Stimulated activated CD4-positive, alpha-beta T cell treated with anti-CD3 and anti-CD28 coated beads, Interleukin-1b, Interleukin-23, amount 100 ng/mL, for 1 hour (primary cell): ENCODE data around the gene PCSK9.

Experiments used
- DNase-seq, 2 donors: peaks; one replicate each; pipeline ENCODE4 v3.0.0-alpha.2; 2020; ENCODE audit warnings: low read depth in 2 of 2

The PCSK9 gene

GRCh38 chr1:55044617-55045397 is 5.5 kb downstream of the PCSK9 start:
- DNase-seq: no peak

- DNase-seq: no peak
Measured at GRCh38 chr1:55045430-55045829, 6.1 kb downstream of the PCSK9 start.

DNA sequence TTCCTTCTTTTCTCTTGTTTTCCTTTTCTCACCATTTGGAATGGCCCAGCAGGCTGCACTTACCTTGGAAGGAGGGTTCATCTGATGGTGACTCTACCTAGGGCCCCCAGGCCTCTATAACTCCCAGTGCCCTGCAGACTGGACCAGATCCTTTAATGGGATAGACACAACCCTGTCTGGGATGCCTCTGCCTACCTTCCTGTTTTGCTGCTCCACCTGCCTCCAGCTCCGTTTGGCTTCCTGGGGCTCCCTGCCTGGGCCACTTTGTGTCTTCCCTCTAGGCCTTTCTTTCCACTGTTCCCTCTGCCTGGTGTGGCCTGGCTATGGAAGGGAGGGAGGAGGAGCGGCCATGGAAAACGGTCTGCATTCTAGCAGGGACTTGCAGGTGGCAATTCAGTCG is 7.5 kb downstream of the PCSK9 start:
- no peak for DNase-seq

DNA sequence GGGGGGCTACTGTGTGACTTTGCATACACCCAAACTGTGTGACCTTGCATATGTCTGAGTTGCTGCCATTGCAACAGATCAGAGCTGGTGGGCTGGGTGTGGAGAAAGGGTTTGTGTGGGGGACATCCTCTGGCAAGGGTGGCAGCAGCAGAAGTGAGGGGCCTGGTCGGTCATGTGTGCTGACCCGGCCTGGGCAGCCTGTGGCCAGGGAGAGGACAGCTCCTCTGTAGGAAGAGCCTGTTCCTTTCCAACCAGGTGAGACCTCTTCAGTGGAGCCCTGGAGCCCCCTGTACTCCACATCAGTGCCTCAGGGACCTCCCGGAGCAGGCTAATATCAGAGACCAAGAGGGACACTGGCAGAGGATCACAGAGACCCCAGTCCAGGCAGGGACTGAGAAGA is 8.3 kb downstream of the PCSK9 start:
- DNase-seq: no peak

DNA sequence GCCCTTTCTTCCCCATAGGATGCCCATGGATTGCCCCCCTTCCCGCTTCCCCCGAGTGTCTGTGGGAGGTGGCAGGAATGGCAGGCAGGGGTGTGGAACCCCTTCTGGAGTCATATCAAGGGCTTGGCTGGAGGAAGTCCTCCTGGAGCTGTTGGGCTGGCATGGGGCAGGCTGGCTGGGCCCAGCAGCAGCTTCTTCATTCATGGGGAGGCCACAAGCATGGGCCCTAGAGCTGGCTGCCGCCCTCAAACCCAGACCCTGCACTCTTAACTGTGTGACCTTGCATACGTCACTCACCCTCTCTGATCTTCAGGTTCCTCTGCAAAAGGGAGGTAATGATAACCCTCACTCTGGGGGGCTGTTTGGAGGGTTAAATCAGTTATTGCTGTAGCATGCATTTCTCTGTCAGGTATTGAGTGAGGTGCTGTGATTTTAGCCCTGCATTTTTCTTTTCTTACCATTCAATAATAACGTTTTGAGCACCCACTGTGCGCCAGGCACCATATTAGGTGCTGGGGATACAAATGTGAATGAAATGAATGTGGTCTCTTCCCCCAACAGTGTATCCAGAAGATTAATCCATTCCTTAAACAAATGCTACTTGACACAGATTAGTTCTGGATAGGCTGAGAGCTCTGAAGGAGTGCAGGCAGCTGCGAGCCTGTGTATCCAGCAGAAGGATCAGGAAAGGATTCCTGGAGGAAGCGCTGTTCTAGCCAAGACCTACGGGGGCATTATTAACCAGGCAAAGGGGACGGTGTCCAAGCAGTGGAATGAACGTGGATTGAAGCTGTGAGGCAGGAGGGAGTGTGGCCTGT is 9.3 kb downstream of the PCSK9 start:
- no peak for DNase-seq

DNA sequence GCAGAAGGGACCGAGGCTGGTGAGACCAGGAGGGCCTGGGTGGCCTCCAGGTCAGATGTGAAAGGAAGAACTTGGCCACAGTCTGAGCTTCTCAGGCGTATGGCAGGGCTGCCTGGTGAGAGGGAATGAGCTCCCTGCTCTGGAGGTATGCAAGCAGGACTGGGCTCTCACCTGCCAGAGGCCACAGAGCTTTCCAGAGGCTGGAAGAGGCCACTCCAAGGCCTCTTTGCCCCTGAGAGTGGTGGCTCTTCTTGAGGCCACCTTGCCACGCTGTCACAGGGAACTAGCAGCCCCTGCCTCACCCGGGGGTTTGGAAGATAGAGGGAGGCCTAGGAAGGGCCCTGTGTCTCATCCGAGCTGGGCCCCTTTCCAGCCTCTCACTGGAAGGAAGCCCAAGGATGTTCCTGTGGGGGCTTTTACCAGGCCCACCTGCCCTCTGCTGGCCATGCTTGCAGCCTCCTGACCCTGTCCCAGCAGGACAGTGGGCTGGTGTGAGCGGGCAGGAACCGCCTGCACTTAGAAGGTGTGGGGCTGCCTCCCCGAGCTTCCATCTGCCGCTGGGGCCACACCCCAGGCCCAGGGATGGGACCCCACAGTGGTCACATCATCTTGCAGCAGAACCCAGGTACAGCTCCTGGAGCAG is 10.0 kb downstream of the PCSK9 start:
- DNase-seq: no peak

DNA sequence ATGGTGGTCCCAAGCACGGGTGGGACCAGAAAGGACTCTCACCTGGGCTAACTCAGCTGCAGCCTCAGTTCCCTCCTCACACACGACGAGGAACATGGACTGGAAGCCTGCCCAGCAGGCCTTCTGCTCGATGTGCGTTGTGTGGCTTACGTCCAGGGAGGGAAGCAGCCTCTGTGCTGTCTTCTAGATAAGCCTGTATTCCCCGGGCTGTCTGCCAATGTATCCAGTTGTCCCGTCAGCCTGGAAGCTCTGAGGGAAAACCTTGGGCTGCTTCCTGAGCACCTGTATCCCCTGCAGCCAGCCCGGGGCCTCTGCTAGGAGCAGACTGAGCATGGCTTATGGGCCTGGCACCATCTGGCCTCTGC is 10.5 kb downstream of the PCSK9 start:
- no peak for DNase-seq

GRCh38 chr1:55050283-55050682 is 10.9 kb downstream of the PCSK9 start:
- no peak for DNase-seq

DNA sequence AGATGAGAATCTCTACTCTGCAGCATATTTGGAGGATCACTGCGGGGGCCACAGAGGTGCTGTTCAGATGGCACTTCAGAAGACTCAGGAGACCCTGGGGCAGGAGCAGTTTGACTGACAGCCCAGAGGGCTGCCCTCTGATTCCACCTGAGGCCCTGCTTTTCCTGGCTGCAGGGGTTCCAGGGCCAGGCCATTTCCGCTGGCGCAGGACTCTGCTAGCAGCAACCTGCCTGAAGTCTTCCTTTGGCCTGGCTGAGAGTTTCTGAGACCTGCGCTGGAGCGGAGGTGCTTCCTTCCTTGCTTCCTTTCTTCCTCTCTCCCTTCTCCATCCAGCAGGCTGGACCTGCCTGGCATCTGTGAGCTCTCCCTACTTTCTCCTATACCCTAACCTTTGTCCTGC is 11.8 kb downstream of the PCSK9 start:
- DNase-seq: no peak

- DNase-seq: no peak
Measured at GRCh38 chr1:55051621-55052020, 12.3 kb downstream of the PCSK9 start.

GRCh38 chr1:55052221-55053142 is 13.1 kb downstream of the PCSK9 start:
- no peak for DNase-seq

DNA sequence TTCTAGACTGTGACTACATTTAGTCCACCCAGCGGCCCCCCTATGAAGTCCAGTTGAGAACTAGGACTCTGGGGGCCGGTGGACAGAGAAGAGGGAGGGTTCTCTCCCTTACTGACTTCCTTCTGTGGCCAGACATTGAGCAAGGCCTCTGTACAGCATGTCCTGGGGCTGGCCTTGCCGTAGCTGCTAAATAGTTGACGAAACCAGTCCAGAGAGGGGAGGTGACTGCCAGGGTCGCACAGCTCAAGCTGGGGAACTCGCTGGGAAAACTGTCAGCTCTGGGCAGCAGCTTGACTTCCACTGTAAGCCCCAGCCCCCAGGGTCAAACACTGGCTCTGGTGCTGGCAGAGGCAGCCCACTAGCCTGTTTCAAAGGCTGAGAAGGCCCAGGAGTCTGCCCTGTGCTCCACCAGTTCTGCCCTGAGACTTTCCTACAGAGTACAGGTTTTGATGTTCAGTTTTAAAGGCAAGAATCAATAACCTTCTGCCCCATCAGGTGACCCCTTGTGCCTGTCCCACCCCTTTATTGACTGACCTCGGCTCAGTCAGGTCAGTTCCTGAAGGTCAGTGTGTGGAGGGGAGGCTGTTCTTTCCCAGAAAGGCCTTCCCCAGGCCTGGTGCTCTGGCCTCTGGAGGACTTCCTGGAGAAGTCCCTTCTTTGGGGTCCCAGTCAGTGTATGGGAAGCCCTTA is 14.1 kb downstream of the PCSK9 start:
- no peak for DNase-seq

- no peak for DNase-seq
Measured at GRCh38 chr1:55054396-55054795, 15.0 kb downstream of the PCSK9 start.

DNA sequence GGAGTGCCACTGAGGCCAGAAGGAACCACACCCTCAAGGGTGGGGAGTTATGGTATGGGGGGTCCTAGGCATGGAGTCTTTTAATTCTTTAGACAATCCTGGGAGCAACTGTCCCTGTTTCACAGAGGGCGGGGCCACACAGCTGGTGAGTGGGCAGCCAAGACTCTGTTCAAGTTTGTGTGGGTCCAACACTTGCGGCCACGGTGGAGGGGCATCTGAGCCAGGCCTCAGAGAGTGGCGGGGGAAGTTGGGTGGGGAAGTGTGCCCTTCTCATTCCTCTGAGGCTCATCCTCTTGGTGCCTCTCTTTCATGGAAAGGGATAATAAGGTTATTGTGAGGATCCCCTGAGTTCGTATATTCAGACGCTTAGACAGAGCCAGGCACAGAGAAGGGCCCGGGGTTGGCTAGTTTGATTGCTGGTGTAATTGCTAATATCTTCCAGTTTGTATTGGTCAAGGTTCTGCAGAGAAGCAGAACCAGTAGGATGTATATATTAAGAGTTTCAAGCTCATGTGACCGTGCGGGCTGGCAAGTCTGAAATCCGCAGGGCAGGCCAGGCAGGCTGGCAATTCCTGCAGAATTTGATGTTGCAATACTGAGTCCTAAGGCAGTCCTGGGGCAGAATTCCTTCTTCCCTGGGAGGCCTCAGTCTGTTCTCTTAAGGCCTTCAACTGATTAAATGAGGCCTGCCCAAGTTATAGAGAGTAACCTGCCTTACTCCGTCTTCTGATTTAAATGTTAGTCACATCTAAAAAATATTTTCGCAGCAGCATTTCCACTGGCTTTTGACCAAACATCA is 15.9 kb downstream of the PCSK9 start:
- DNase-seq: no peak

GRCh38 chr1:55055951-55056631 is 16.7 kb downstream of the PCSK9 start:
- no peak for DNase-seq

DNA sequence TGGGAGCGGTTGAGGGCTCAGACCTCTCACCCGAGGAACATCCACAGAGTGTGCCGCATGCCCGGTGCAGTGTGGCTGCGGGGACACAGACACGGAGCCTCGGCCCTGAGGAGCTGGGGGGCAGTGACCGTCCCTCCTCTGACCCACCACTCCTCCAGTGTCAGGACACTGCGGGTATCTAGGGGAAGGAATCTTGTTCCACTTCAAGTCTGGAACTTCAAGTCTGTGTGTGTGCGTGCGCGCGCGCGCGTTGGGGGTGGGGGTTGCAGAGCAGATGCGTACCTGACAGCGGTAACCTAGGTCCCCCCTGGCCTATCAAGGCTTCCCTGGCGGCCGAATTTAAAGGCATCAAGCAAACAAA is 17.3 kb downstream of the PCSK9 start:
- DNase-seq: no peak

DNA sequence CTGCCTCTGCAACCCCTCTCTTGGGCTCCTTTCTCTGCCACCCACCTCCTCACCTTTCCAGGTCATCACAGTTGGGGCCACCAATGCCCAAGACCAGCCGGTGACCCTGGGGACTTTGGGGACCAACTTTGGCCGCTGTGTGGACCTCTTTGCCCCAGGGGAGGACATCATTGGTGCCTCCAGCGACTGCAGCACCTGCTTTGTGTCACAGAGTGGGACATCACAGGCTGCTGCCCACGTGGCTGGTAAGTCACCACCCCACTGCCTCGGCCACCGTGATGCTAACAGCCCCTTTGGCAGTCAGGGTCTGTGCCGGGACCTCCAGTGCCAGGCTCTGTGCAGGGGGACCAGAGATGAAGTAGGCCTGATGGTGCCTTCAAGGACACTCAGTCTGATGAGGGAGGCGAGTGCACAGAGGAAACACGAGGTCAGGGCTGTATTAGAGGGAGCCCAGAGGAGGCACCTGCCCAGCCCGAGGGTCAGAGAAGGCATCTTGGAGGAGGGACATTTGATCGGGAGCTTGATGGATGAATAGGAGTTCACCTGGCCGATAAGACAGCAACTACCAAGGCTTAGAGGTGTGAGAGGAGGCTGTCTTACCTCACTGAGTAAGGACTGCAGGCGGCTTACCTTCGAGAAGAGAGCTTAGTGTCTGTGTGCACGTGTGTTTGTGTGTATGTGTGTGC is 18.1 kb downstream of the PCSK9 start:
- no peak for DNase-seq

GRCh38 chr1:55057956-55058298 is 18.6 kb downstream of the PCSK9 start:
- no peak for DNase-seq
